Posterior vena cava (tissue), 2 donors: ENCODE results near the gene FABP6. TPM values are rescaled to one million over a fixed set of nuclear protein-coding genes. Genes with fewer than 3 reads are reported as not detected.
"Not testable (repeated sequence)": the region's sequence is repeated elsewhere in the genome, so short reads cannot be mapped to it uniquely, and the experiment has no call there.

ENCODE experiments used
- DNase-seq: peaks from one replicate; pipeline ENCODE4 v3.0.0-alpha.2; 2020; ENCODE audit warnings: low spot score
- intact Hi-C, 2 donors: fragments of 100-400 bp; cut with DNase I; formaldehyde crosslinking; loops; one replicate each; pipeline versions ENCODE4 v1.14.1 to v1.14.2; 2022 to 2023
- long read RNA-seq, 2 donors: library from polyadenylated mRNA; unstranded; transcript quantifications; one replicate each; pipeline ENCODE4 v2.0.0, GENCODE V29; 2020 to 2021
- total RNA-seq, 2 donors: library from RNA; stranded (reverse); fragmentation: NEBNext Ultra II Directional; extraction: Animal tissue kit (Norgen Biotek cat#: 25700); gene quantifications; one replicate each; pipeline ENCODE4 v1.2.1, GENCODE V29; 2021
- donor health status: DM: yes; HTN: yes; CAD: no.
- donor health status: DM: yes; HTN: yes; CAD: no.

Gene FABP6
- not detected for total RNA-seq
- long read RNA-seq, donor 1 = 0 reads
- long read RNA-seq, donor 2 = 0 reads

GRCh38 chr5:160229190-160229742, at the start of gene FABP6:
TSS of gene FABP6 (plus strand) at chr5:160229506. CDS start at chr5:160229558, 52 bp downstream.
- intact Hi-C loops = no loop called here

GRCh38 chr5:160180931-160181330, 48.4 kb upstream of the FABP6 start:
- DNase-seq = no peak
- intact Hi-C loops = loop anchor here in 1 of 2 donors (10.0 kb wide), 1 partner anchor 46 kb away; no protein-coding TSS in a partner anchor

More at GRCh38 chr5:160229190-160229742, at the start of gene FABP6:
- DNase-seq = no peak

- intact Hi-C loops = loop anchor here in 1 of 2 donors (10.0 kb wide), 1 partner anchor 47 kb away; no protein-coding TSS in a partner anchor
- no peak for DNase-seq
Measured at GRCh38 chr5:160181965-160182622, 47.2 kb upstream of the FABP6 start.

GRCh38 chr5:160183075-160183474, 46.2 kb upstream of the FABP6 start:
- intact Hi-C loops = loop anchor here in 1 of 2 donors (10.0 kb wide), 1 partner anchor 48 kb away; no protein-coding TSS in a partner anchor
- DNase-seq = no peak

- no peak for DNase-seq
- intact Hi-C loops = loop anchor here in 1 of 2 donors (10.0 kb wide), 1 partner anchor 51 kb away; no protein-coding TSS in a partner anchor
Measured at GRCh38 chr5:160185626-160186360, 43.5 kb upstream of the FABP6 start.

- DNase-seq = no peak
- intact Hi-C loops = loop anchor here in 1 of 2 donors (10.0 kb wide), 1 partner anchor 52 kb away; no protein-coding TSS in a partner anchor
Measured at GRCh38 chr5:160186480-160186879, 42.8 kb upstream of the FABP6 start.

GRCh38 chr5:160187091-160187490, 42.2 kb upstream of the FABP6 start:
- no peak for DNase-seq
- intact Hi-C loops = loop anchor here in 1 of 2 donors (10.0 kb wide), 1 partner anchor 52 kb away; no protein-coding TSS in a partner anchor

GRCh38 chr5:160188141-160189015, 40.9 kb upstream of the FABP6 start:
- peak; percentile 83 for DNase-seq
- intact Hi-C loops = loop anchor here in 1 of 2 donors (10.0 kb wide), 1 partner anchor 54 kb away; no protein-coding TSS in a partner anchor

GRCh38 chr5:160192424-160192823, 36.9 kb upstream of the FABP6 start:
- intact Hi-C loops = no loop called here
- DNase-seq = no peak

- intact Hi-C loops, DNase-seq: not testable (repeated sequence)
Measured at GRCh38 chr5:160193076-160193475, 36.2 kb upstream of the FABP6 start.

- DNase-seq, intact Hi-C loops: not testable (repeated sequence)
Measured at GRCh38 chr5:160193790-160194189, 35.5 kb upstream of the FABP6 start.

GRCh38 chr5:160197341-160198144, 31.8 kb upstream of the FABP6 start:
- intact Hi-C loops = loop anchor here (1.0 to 5.0 kb wide), 4 partner anchors 145 to 190 kb away; no protein-coding TSS in a partner anchor
- DNase-seq = no peak

GRCh38 chr5:160198146-160198545, 31.2 kb upstream of the FABP6 start:
- no peak for DNase-seq
- intact Hi-C loops = loop anchor here (1.0 to 5.0 kb wide), 4 partner anchors 144 to 189 kb away; no protein-coding TSS in a partner anchor

- DNase-seq = no peak
- intact Hi-C loops = loop anchor here (1.0 to 5.0 kb wide), 4 partner anchors 143 to 188 kb away; no protein-coding TSS in a partner anchor
Measured at GRCh38 chr5:160198841-160199409, 30.4 kb upstream of the FABP6 start.

GRCh38 chr5:160199410-160199911, 29.8 kb upstream of the FABP6 start:
- peak; percentile 92 for DNase-seq
- intact Hi-C loops = loop anchor here (2.0 to 5.0 kb wide), 3 partner anchors 145 to 188 kb away; no protein-coding TSS in a partner anchor

- no peak for DNase-seq
- intact Hi-C loops = no loop called here
Measured at GRCh38 chr5:160207061-160207460, 22.2 kb upstream of the FABP6 start.

- intact Hi-C loops = loop anchor here in 1 of 2 donors (10.0 kb wide), 1 partner anchor 75 kb away; no protein-coding TSS in a partner anchor
- DNase-seq = no peak
Measured at GRCh38 chr5:160209917-160210316, 19.4 kb upstream of the FABP6 start.
